Gastrocnemius medialis (tissue), 4 donors: Measurements from ENCODE around the gene MAPK1.

Source experiments
- POLR2A ChIP-seq, 2 donors: fragments of 450-650 bp; IDR thresholded peaks; one replicate each; pipeline ENCODE4 v1.6.1; 2017; ENCODE audit warnings: antibody characterized with exemption in 2 of 2, mild to moderate bottlenecking in 2 of 2, moderate library complexity in 2 of 2
- TF ChIP-seq, protein P1 (sequence below), 5 experiments: fragments of 450-650 bp in 3 of 5; fragments of 200-600 bp in 2 of 5; sonication (generic) in 2 of 5; IDR thresholded peaks in 4 of 5; conservative IDR thresholded peaks in 1 of 5; 1 replicate in 4 of 5; 2 replicates in 1 of 5; pipeline ENCODE4 v1.5.1; 2016 to 2019; ENCODE audit warnings: antibody characterized with exemption in 5 of 5, mild to moderate bottlenecking in 3 of 5, moderate library complexity in 3 of 5

DNA sequence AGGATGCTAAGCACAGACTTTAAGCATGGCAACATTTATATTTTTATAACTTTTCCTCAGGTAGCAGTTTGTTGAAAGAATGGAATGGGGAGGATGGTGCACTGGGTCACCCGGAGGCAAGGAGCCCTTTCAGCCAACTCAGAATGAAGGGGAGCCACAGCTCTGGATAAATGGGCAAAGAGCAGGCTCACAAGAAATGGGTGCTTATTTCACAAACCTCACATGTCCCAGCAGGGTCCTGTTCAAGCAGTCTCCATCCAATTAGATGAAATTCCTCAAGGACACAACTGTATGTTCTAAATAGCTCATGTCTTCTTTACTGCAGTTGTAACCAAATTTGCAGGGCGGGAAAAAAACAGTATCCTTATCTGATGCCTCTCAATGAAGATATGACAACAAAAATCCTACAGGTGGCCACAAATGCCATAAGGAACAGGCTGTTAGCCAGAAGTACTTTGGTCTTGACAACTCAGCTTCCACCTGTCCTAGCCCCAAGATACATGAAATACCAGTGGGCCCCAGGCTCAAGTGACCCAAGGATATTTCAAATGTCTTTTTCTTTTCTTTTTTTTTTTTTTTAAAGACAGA is 48.2 kb downstream of the MAPK1 start:
- TF ChIP-seq, protein P1, sequence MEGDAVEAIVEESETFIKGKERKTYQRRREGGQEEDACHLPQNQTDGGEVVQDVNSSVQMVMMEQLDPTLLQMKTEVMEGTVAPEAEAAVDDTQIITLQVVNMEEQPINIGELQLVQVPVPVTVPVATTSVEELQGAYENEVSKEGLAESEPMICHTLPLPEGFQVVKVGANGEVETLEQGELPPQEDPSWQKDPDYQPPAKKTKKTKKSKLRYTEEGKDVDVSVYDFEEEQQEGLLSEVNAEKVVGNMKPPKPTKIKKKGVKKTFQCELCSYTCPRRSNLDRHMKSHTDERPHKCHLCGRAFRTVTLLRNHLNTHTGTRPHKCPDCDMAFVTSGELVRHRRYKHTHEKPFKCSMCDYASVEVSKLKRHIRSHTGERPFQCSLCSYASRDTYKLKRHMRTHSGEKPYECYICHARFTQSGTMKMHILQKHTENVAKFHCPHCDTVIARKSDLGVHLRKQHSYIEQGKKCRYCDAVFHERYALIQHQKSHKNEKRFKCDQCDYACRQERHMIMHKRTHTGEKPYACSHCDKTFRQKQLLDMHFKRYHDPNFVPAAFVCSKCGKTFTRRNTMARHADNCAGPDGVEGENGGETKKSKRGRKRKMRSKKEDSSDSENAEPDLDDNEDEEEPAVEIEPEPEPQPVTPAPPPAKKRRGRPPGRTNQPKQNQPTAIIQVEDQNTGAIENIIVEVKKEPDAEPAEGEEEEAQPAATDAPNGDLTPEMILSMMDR (IDR thresholded peaks at IDR 0.05 in 4 of 5, conservative IDR thresholded peaks at IDR 0.05 in 1 of 5), result no peak
- no peak for TF ChIP-seq POLR2A (IDR thresholded peaks at IDR 0.05)
